Astrocyte (in vitro differentiated cells and primary cell): ENCODE results near the gene IL10. TPM values are rescaled to one million over a fixed set of nuclear protein-coding genes. Genes with fewer than 3 reads are reported as not detected.

Experiments used
- DNase-seq: peaks from one replicate; pipeline ENCODE4 v3.0.0-alpha.2; 2010; ENCODE audit warnings: low read depth
- FAIRE-seq: peaks from 2 replicates; lab custom pipeline; 2011; peaks lifted over from hg19 to GRCh38; lab: Jason Lieb, UNC
- H2AFZ ChIP-seq: 2 replicates; pipeline ENCODE4 v1.6.0; 2012; ENCODE audit warnings: low read depth, low read length, inconsistent platforms
- H3K27ac ChIP-seq: 2 replicates; pipeline ENCODE4 v1.5.1; 2011; ENCODE audit warnings: low read depth, low read length, inconsistent platforms
- H3K27me3 ChIP-seq: 2 replicates; pipeline ENCODE4 v1.6.0; 2011; ENCODE audit warnings: low read length, inconsistent platforms; ENCODE audit not compliant: insufficient read depth
- H3K36me3 ChIP-seq: 2 replicates; pipeline ENCODE4 v1.5.1; 2011; ENCODE audit warnings: low read length, inconsistent platforms; ENCODE audit not compliant: insufficient read depth
- H3K4me1 ChIP-seq: 2 replicates; pipeline ENCODE4 v1.5.1; 2011; ENCODE audit warnings: low read length, inconsistent platforms; ENCODE audit not compliant: insufficient read depth
- H3K4me2 ChIP-seq: 2 replicates; pipeline ENCODE4 v1.6.0; 2012; ENCODE audit warnings: low read length, inconsistent platforms
- H3K4me3 ChIP-seq: 2 replicates; pipeline ENCODE4 v1.5.1; 2011; ENCODE audit warnings: low read depth, mild to moderate bottlenecking, low read length, inconsistent platforms; ENCODE audit not compliant: insufficient read depth
- H3K79me2 ChIP-seq: 2 replicates; pipeline ENCODE4 v1.6.0; 2012; ENCODE audit warnings: mild to moderate bottlenecking, low read length, inconsistent platforms; ENCODE audit not compliant: insufficient read depth
- H3K9ac ChIP-seq: 2 replicates; pipeline ENCODE4 v1.6.0; 2012; ENCODE audit warnings: mild to moderate bottlenecking, low read length, inconsistent platforms
- H3K9me3 ChIP-seq: 2 replicates; pipeline ENCODE4 v1.5.1; 2012; ENCODE audit warnings: low read depth, mild to moderate bottlenecking, low read length, inconsistent platforms; ENCODE audit not compliant: insufficient read depth
- H4K20me1 ChIP-seq: 2 replicates; pipeline ENCODE4 v1.6.0; 2012; ENCODE audit warnings: low read length, inconsistent platforms; ENCODE audit not compliant: insufficient read depth
- H3K27ac Mint-ChIP-seq: one replicate; pipeline ENCODE4 v1.8.0; 2021; ENCODE audit warnings: mild to moderate bottlenecking, mixed read lengths; ENCODE audit not compliant: unreplicated experiment
- H3K27me3 Mint-ChIP-seq: one replicate; pipeline ENCODE4 v1.8.0; 2021; ENCODE audit warnings: low read depth, mixed read lengths; ENCODE audit not compliant: unreplicated experiment
- H3K36me3 Mint-ChIP-seq: one replicate; pipeline ENCODE4 v1.8.0; 2021; ENCODE audit warnings: low read depth, mixed read lengths; ENCODE audit not compliant: unreplicated experiment
- H3K4me1 Mint-ChIP-seq: one replicate; pipeline ENCODE4 v1.8.0; 2021; ENCODE audit warnings: low read depth, mixed read lengths; ENCODE audit not compliant: unreplicated experiment
- H3K4me3 Mint-ChIP-seq: one replicate; pipeline ENCODE4 v1.8.0; 2021; ENCODE audit warnings: mild to moderate bottlenecking, moderate library complexity, mixed read lengths; ENCODE audit not compliant: unreplicated experiment
- H3K9me3 Mint-ChIP-seq: one replicate; pipeline ENCODE4 v1.8.0; 2021; ENCODE audit warnings: mild to moderate bottlenecking, mixed read lengths; ENCODE audit not compliant: unreplicated experiment
- EZH2 ChIP-seq: IDR thresholded peaks from 2 replicates; pipeline ENCODE4 v1.6.1; 2012; ENCODE audit warnings: mild to moderate bottlenecking, low read length, inconsistent platforms; ENCODE audit not compliant: insufficient read depth
- total RNA-seq: library from RNA; stranded (reverse); gene quantifications from 2 replicates; pipeline ENCODE4 v1.2.1, GENCODE V29; 2021
- TF ChIP-seq, protein P1 (sequence below): IDR thresholded peaks from 2 replicates; pipeline ENCODE4 v1.5.1; 2011; ENCODE audit warnings: low read depth, mild to moderate bottlenecking, inconsistent platforms, low read length, moderate library complexity; ENCODE audit not compliant: insufficient read depth

The IL10 gene
- total RNA-seq, 1 donor from 2014 or later = not detected

- Histone ChIP-seq H3K79me2 (no peaks in the 10 kb centered on the region), H3K9ac (no peak overlapping the region), H3K9me3 (no peaks in the 10 kb centered on the region), H3K36me3 (no peaks in the 10 kb centered on the region), H3K4me1 (no peaks in the 10 kb centered on the region), H3K27me3 (peaks cover 25% of the 10 kb centered on the region), H4K20me1 (no peaks in the 10 kb centered on the region), H3K4me2 (no peak overlapping the region), H3K4me3 (no peak overlapping the region), H2AFZ (no peak overlapping the region), H3K27ac (no peak overlapping the region)
- Mint-ChIP-seq H3K36me3 (peaks cover 1% of the 10 kb centered on the region), H3K4me1 (no peaks in the 10 kb centered on the region), H3K27ac (no peak overlapping the region), H3K27me3 (peaks cover 50% of the 10 kb centered on the region), H3K9me3 (no peaks in the 10 kb centered on the region), H3K4me3 (no peak overlapping the region)
- TF ChIP-seq, protein P1, sequence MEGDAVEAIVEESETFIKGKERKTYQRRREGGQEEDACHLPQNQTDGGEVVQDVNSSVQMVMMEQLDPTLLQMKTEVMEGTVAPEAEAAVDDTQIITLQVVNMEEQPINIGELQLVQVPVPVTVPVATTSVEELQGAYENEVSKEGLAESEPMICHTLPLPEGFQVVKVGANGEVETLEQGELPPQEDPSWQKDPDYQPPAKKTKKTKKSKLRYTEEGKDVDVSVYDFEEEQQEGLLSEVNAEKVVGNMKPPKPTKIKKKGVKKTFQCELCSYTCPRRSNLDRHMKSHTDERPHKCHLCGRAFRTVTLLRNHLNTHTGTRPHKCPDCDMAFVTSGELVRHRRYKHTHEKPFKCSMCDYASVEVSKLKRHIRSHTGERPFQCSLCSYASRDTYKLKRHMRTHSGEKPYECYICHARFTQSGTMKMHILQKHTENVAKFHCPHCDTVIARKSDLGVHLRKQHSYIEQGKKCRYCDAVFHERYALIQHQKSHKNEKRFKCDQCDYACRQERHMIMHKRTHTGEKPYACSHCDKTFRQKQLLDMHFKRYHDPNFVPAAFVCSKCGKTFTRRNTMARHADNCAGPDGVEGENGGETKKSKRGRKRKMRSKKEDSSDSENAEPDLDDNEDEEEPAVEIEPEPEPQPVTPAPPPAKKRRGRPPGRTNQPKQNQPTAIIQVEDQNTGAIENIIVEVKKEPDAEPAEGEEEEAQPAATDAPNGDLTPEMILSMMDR = no peak
- TF ChIP-seq EZH2 = no peak
- DNase-seq (no peak), FAIRE-seq (no peak)
Measured at GRCh38 chr1:206804156-206804737, 32.0 kb upstream of the IL10 start.

DNA sequence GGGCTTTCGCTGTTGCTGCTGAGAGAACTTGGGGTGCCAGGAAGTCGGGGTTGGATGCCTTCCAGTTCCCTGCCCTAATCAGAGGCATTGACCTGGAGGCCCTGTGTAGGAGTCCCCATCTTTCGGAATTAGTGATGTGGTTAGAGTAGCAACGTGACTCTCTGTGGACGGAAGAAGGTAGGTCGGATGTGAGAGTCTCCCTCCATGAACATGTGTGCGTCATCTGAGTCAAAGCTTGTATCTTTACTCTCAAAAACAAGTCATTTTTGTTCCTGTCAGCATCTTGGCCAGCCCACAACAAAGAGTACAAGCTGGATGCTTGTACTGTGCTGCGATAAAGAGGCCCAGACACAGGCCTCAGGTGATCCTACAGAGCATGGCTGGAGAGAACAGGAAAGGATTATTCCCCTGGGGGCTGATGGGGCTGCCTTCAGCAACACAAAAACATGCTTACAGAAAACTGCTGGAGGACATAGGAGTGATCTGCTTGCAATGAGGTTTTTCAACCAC lies 31.0 kb upstream of the IL10 start:
- H3K27me3 ChIP-seq = peaks cover 28% of the 10 kb centered on the region
- H3K79me2 ChIP-seq = no peaks in the 10 kb centered on the region
- H3K4me1 ChIP-seq = no peaks in the 10 kb centered on the region
- H3K9me3 ChIP-seq = no peaks in the 10 kb centered on the region
- H3K9ac ChIP-seq = no peak overlapping the region
- no peak for FAIRE-seq
- no peak overlapping the region for H3K27ac ChIP-seq
- no peaks in the 10 kb centered on the region for H4K20me1 ChIP-seq
- peaks cover 1% of the 10 kb centered on the region for H3K36me3 Mint-ChIP-seq
- peaks cover 52% of the 10 kb centered on the region for H3K27me3 Mint-ChIP-seq
- no peak overlapping the region for H2AFZ ChIP-seq
- H3K4me3 ChIP-seq = no peak overlapping the region
- H3K4me3 Mint-ChIP-seq = no peak overlapping the region
- no peaks in the 10 kb centered on the region for H3K4me1 Mint-ChIP-seq
- TF ChIP-seq, protein P1 = no peak
- TF ChIP-seq EZH2 = no peak
- no peak for DNase-seq
- no peaks in the 10 kb centered on the region for H3K36me3 ChIP-seq
- H3K9me3 Mint-ChIP-seq = no peaks in the 10 kb centered on the region
- H3K4me2 ChIP-seq = no peak overlapping the region
- H3K27ac Mint-ChIP-seq = no peak overlapping the region

GRCh38 chr1:206802401-206802800 lies 30.1 kb upstream of the IL10 start:
- H3K27me3 ChIP-seq = peaks cover 25% of the 10 kb centered on the region
- no peak overlapping the region for H3K9ac ChIP-seq
- no peak overlapping the region for H3K27ac ChIP-seq
- FAIRE-seq = no peak
- no peak overlapping the region for H2AFZ ChIP-seq
- no peak overlapping the region for H3K4me3 Mint-ChIP-seq
- H3K4me1 ChIP-seq = no peaks in the 10 kb centered on the region
- no peak overlapping the region for H3K27ac Mint-ChIP-seq
- no peak for DNase-seq
- H3K9me3 Mint-ChIP-seq = no peaks in the 10 kb centered on the region
- no peak overlapping the region for H3K4me2 ChIP-seq
- H3K36me3 ChIP-seq = no peaks in the 10 kb centered on the region
- no peaks in the 10 kb centered on the region for H3K9me3 ChIP-seq
- no peak overlapping the region for H3K4me3 ChIP-seq
- TF ChIP-seq, protein P1 = no peak
- no peak for TF ChIP-seq EZH2
- no peaks in the 10 kb centered on the region for H4K20me1 ChIP-seq
- H3K79me2 ChIP-seq = no peaks in the 10 kb centered on the region
- peaks cover 1% of the 10 kb centered on the region for H3K36me3 Mint-ChIP-seq
- peaks cover 56% of the 10 kb centered on the region for H3K27me3 Mint-ChIP-seq
- no peaks in the 10 kb centered on the region for H3K4me1 Mint-ChIP-seq
